WTC11 (cell line): ENCODE data around the gene NFXL1. TPM values are rescaled to one million over a fixed set of nuclear protein-coding genes. Genes with fewer than 3 reads are reported as not detected.

Experiments used
- ATAC-seq: fragments of 200-7000 bp; cut with Tn5 transposase; 2 replicates; pipeline ENCODE4 v1.10.0; 2021; ENCODE audit warnings: mild to moderate bottlenecking, moderate library complexity
- CTCF ChIA-PET: fragments of 300-600 bp; sonication (Branson Sonifier 250); formaldehyde crosslinking; loops from one replicate; lab custom pipeline; 2021; ENCODE audit warnings: antibody characterized with exemption; lab: Charles Lee
- POLR2A ChIA-PET: fragments of 350-600 bp; sonication (Branson Sonifier 250); formaldehyde crosslinking; loops from one replicate; lab custom pipeline; 2021; ENCODE audit warnings: antibody characterized with exemption; lab: Charles Lee
- DNase-seq: peaks from one replicate; pipeline ENCODE4 v3.0.0; 2021; ENCODE audit warnings: low spot score
- H3K27ac Mint-ChIP-seq: 2 replicates; pipeline ENCODE4 v1.8.0; 2021; ENCODE audit warnings: mixed read lengths
- H3K27me3 Mint-ChIP-seq: 2 replicates; pipeline ENCODE4 v1.8.0; 2021; ENCODE audit warnings: low read depth, mild to moderate bottlenecking, moderate library complexity, mixed read lengths
- H3K36me3 Mint-ChIP-seq: 2 replicates; pipeline ENCODE4 v1.8.0; 2021; ENCODE audit warnings: mixed read lengths
- H3K4me1 Mint-ChIP-seq: 2 replicates; pipeline ENCODE4 v1.8.0; 2022; ENCODE audit warnings: mixed read lengths
- H3K4me3 Mint-ChIP-seq: 2 replicates; pipeline ENCODE4 v1.8.0; 2021; ENCODE audit warnings: mild to moderate bottlenecking, moderate library complexity, mixed read lengths
- H3K9me3 Mint-ChIP-seq: 2 replicates; pipeline ENCODE4 v1.8.0; 2021; ENCODE audit warnings: mixed read lengths
- ATF1 ChIP-seq: sonication (generic); formaldehyde crosslinking; IDR thresholded peaks from 2 replicates; pipeline ENCODE4 v1.8.1; 2023; ENCODE audit warnings: mild to moderate bottlenecking, moderate library complexity, missing genetic modification reagents
- RELA ChIP-seq: sonication (generic); formaldehyde crosslinking; IDR thresholded peaks from 2 replicates; pipeline ENCODE4 v1.8.1; 2022; ENCODE audit warnings: missing genetic modification reagents, mild to moderate bottlenecking, borderline replicate concordance
- SOX15 ChIP-seq: fragments of 250-450 bp; sonication (Bioruptor Pico); IDR thresholded peaks from 2 replicates; pipeline ENCODE4 v1.9.0; 2021; ENCODE audit warnings: mild to moderate bottlenecking
- ZNF121 ChIP-seq: sonication (generic); formaldehyde crosslinking; IDR thresholded peaks from 2 replicates; pipeline ENCODE4 v1.8.0; 2023; ENCODE audit warnings: missing genetic modification reagents
- ZNF138 ChIP-seq: sonication (generic); formaldehyde crosslinking; conservative IDR thresholded peaks from 2 replicates; pipeline ENCODE4 v1.8.1; 2022; ENCODE audit warnings: mild to moderate bottlenecking, moderate library complexity, missing genetic modification reagents
- total RNA-seq: library from RNA; stranded (reverse); gene quantifications from 3 replicates; pipeline ENCODE4 v1.2.3, GENCODE V29; 2021
- TF ChIP-seq, protein P1 (sequence below): fragments of 250-450 bp; sonication (Bioruptor Pico); IDR thresholded peaks from 2 replicates; pipeline ENCODE4 v1.9.0; 2021; ENCODE audit warnings: mild to moderate bottlenecking
- TF ChIP-seq, protein P2 (sequence below): sonication (generic); formaldehyde crosslinking; IDR thresholded peaks from 2 replicates; pipeline ENCODE4 v1.8.0; 2023; ENCODE audit warnings: missing genetic modification reagents, mild to moderate bottlenecking, borderline replicate concordance
- TF ChIP-seq, protein P3 (sequence below): sonication (generic); formaldehyde crosslinking; IDR thresholded peaks from 2 replicates; pipeline ENCODE4 v1.8.0; 2022; ENCODE audit warnings: missing genetic modification reagents
- TF ChIP-seq, protein P4 (sequence below): sonication (generic); formaldehyde crosslinking; IDR thresholded peaks from 2 replicates; pipeline ENCODE4 v1.8.1; 2022; ENCODE audit warnings: missing genetic modification reagents, borderline replicate concordance
- TF ChIP-seq, protein P5 (sequence below): sonication (generic); formaldehyde crosslinking; IDR thresholded peaks from 2 replicates; pipeline ENCODE4 v1.8.1; 2022; ENCODE audit warnings: low read depth, mild to moderate bottlenecking, moderate library complexity, missing genetic modification reagents, borderline replicate concordance
- TF ChIP-seq, protein P6 (sequence below): sonication (generic); formaldehyde crosslinking; IDR thresholded peaks from 2 replicates; pipeline ENCODE4 v1.8.1; 2023; ENCODE audit warnings: mild to moderate bottlenecking, missing genetic modification reagents, borderline replicate concordance

Gene NFXL1
- total RNA-seq, 1 experiment from 2014 or later = 30.2 TPM

DNA sequence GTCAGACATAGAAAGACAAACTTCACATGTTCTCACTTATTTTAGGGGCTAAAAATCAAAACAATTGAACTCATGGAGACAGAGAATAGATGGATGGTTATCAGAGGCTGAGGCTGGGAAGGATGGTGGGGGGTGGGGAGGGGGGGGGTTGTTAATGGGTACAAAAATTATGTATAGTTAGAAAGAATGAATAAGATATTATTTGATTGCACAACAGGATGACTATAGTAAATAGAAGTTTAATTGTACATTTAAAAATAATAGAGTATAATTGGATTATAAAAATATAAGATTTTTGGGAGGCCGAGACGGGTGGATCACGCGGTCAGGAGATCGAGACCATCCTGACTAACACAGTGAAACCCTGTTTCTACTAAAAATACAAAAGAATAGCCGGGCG is 109.8 kb downstream of the NFXL1 start (continued):
- TF ChIP-seq, protein P1, sequence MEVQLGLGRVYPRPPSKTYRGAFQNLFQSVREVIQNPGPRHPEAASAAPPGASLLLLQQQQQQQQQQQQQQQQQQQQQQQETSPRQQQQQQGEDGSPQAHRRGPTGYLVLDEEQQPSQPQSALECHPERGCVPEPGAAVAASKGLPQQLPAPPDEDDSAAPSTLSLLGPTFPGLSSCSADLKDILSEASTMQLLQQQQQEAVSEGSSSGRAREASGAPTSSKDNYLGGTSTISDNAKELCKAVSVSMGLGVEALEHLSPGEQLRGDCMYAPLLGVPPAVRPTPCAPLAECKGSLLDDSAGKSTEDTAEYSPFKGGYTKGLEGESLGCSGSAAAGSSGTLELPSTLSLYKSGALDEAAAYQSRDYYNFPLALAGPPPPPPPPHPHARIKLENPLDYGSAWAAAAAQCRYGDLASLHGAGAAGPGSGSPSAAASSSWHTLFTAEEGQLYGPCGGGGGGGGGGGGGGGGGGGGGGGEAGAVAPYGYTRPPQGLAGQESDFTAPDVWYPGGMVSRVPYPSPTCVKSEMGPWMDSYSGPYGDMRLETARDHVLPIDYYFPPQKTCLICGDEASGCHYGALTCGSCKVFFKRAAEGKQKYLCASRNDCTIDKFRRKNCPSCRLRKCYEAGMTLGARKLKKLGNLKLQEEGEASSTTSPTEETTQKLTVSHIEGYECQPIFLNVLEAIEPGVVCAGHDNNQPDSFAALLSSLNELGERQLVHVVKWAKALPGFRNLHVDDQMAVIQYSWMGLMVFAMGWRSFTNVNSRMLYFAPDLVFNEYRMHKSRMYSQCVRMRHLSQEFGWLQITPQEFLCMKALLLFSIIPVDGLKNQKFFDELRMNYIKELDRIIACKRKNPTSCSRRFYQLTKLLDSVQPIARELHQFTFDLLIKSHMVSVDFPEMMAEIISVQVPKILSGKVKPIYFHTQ = no peak
- no peak for TF ChIP-seq ZNF138
- TF ChIP-seq, protein P2, sequence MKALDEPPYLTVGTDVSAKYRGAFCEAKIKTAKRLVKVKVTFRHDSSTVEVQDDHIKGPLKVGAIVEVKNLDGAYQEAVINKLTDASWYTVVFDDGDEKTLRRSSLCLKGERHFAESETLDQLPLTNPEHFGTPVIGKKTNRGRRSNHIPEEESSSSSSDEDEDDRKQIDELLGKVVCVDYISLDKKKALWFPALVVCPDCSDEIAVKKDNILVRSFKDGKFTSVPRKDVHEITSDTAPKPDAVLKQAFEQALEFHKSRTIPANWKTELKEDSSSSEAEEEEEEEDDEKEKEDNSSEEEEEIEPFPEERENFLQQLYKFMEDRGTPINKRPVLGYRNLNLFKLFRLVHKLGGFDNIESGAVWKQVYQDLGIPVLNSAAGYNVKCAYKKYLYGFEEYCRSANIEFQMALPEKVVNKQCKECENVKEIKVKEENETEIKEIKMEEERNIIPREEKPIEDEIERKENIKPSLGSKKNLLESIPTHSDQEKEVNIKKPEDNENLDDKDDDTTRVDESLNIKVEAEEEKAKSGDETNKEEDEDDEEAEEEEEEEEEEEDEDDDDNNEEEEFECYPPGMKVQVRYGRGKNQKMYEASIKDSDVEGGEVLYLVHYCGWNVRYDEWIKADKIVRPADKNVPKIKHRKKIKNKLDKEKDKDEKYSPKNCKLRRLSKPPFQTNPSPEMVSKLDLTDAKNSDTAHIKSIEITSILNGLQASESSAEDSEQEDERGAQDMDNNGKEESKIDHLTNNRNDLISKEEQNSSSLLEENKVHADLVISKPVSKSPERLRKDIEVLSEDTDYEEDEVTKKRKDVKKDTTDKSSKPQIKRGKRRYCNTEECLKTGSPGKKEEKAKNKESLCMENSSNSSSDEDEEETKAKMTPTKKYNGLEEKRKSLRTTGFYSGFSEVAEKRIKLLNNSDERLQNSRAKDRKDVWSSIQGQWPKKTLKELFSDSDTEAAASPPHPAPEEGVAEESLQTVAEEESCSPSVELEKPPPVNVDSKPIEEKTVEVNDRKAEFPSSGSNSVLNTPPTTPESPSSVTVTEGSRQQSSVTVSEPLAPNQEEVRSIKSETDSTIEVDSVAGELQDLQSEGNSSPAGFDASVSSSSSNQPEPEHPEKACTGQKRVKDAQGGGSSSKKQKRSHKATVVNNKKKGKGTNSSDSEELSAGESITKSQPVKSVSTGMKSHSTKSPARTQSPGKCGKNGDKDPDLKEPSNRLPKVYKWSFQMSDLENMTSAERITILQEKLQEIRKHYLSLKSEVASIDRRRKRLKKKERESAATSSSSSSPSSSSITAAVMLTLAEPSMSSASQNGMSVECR (CRISPR knock-in tag) = no peak
- no peak for TF ChIP-seq ATF1

DNA sequence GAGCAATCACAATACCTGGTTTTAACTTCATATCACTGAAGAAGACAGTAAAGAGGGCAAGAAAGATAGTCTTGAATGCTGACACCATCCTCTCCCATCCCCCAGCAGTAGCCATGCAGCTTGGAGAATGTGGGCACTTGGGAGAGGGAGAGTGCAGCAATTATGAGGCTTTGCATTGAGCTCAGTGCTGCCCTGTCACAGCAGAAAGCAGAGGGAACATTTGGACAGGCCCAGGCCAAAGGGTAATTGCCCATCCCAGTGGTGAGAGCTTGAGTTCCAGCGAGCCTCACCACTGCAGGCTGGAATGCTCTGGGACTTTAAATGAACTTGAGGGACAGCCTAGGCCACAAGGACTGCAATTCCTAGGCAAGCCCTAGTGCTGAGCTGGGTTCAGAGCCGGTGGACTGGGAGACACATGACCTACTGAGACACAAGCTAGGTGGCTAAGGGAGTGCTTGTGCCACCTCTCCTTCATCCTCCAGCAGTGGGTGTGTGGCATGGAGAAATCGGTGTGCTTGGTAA is 112.8 kb downstream of the NFXL1 start:
- ChIA-PET POLR2A (no interaction called here), CTCF (interaction anchor here (0.8 kb wide), 1 partner anchor 35 kb away, joined by 3 read pairs; no protein-coding TSS in a partner anchor)
- Mint-ChIP-seq H3K27ac (no peak overlapping the region), H3K27me3 (no peaks in the 10 kb centered on the region), H3K4me1 (no peaks in the 10 kb centered on the region), H3K9me3 (peaks cover 21% of the 10 kb centered on the region), H3K36me3 (no peaks in the 10 kb centered on the region), H3K4me3 (no peak overlapping the region)
- DNase-seq (no peak), ATAC-seq (no peak)
- no peak for TF ChIP-seq SOX15 (CRISPR knock-in tag)
- TF ChIP-seq, protein P3, sequence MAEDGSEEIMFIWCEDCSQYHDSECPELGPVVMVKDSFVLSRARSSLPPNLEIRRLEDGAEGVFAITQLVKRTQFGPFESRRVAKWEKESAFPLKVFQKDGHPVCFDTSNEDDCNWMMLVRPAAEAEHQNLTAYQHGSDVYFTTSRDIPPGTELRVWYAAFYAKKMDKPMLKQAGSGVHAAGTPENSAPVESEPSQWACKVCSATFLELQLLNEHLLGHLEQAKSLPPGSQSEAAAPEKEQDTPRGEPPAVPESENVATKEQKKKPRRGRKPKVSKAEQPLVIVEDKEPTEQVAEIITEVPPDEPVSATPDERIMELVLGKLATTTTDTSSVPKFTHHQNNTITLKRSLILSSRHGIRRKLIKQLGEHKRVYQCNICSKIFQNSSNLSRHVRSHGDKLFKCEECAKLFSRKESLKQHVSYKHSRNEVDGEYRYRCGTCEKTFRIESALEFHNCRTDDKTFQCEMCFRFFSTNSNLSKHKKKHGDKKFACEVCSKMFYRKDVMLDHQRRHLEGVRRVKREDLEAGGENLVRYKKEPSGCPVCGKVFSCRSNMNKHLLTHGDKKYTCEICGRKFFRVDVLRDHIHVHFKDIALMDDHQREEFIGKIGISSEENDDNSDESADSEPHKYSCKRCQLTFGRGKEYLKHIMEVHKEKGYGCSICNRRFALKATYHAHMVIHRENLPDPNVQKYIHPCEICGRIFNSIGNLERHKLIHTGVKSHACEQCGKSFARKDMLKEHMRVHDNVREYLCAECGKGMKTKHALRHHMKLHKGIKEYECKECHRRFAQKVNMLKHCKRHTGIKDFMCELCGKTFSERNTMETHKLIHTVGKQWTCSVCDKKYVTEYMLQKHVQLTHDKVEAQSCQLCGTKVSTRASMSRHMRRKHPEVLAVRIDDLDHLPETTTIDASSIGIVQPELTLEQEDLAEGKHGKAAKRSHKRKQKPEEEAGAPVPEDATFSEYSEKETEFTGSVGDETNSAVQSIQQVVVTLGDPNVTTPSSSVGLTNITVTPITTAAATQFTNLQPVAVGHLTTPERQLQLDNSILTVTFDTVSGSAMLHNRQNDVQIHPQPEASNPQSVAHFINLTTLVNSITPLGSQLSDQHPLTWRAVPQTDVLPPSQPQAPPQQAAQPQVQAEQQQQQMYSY (CRISPR knock-in tag) = no peak
- TF ChIP-seq, protein P4, sequence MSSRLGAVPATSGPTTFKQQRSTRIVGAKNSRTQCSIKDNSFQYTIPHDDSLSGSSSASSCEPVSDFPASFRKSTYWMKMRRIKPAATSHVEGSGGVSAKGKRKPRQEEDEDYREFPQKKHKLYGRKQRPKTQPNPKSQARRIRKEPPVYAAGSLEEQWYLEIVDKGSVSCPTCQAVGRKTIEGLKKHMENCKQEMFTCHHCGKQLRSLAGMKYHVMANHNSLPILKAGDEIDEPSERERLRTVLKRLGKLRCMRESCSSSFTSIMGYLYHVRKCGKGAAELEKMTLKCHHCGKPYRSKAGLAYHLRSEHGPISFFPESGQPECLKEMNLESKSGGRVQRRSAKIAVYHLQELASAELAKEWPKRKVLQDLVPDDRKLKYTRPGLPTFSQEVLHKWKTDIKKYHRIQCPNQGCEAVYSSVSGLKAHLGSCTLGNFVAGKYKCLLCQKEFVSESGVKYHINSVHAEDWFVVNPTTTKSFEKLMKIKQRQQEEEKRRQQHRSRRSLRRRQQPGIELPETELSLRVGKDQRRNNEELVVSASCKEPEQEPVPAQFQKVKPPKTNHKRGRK = no peak
- TF ChIP-seq, protein P5, sequence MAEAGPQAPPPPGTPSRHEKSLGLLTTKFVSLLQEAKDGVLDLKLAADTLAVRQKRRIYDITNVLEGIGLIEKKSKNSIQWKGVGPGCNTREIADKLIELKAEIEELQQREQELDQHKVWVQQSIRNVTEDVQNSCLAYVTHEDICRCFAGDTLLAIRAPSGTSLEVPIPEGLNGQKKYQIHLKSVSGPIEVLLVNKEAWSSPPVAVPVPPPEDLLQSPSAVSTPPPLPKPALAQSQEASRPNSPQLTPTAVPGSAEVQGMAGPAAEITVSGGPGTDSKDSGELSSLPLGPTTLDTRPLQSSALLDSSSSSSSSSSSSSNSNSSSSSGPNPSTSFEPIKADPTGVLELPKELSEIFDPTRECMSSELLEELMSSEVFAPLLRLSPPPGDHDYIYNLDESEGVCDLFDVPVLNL = no peak
- no peak for TF ChIP-seq RELA (CRISPR knock-in tag)
- TF ChIP-seq ZNF121 = no peak
- TF ChIP-seq, protein P6, sequence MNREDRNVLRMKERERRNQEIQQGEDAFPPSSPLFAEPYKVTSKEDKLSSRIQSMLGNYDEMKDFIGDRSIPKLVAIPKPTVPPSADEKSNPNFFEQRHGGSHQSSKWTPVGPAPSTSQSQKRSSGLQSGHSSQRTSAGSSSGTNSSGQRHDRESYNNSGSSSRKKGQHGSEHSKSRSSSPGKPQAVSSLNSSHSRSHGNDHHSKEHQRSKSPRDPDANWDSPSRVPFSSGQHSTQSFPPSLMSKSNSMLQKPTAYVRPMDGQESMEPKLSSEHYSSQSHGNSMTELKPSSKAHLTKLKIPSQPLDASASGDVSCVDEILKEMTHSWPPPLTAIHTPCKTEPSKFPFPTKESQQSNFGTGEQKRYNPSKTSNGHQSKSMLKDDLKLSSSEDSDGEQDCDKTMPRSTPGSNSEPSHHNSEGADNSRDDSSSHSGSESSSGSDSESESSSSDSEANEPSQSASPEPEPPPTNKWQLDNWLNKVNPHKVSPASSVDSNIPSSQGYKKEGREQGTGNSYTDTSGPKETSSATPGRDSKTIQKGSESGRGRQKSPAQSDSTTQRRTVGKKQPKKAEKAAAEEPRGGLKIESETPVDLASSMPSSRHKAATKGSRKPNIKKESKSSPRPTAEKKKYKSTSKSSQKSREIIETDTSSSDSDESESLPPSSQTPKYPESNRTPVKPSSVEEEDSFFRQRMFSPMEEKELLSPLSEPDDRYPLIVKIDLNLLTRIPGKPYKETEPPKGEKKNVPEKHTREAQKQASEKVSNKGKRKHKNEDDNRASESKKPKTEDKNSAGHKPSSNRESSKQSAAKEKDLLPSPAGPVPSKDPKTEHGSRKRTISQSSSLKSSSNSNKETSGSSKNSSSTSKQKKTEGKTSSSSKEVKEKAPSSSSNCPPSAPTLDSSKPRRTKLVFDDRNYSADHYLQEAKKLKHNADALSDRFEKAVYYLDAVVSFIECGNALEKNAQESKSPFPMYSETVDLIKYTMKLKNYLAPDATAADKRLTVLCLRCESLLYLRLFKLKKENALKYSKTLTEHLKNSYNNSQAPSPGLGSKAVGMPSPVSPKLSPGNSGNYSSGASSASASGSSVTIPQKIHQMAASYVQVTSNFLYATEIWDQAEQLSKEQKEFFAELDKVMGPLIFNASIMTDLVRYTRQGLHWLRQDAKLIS (CRISPR knock-in tag) = no peak
